ENCODE data around the gene SPNS3. TPM values are rescaled to one million over a fixed set of nuclear protein-coding genes. Genes with fewer than 3 reads are reported as not detected.

Gene SPNS3
- total RNA-seq, 1 donor from 2014 or later, result 0.24 TPM

DNA sequence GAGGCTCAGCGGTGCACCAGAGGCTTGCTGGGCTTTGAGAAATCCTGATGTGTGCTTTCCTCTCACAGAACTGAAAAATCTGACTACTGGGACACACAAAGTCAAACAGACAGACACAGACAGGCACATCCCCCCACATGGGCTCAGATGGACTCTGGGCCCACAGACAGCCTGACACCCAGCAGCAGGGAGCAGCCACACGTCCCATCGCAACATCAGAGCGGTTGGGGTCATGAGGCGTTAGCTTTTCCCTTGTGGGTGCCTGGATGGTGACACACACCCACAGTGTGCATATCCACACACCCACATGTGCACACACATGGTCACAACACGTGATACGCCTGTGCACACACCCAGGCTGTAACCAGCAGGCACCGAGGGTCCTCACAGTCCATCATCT lies 6.3 kb downstream of the SPNS3 start:
- no peaks in the 10 kb centered on the region for H3K27me3 ChIP-seq (ENCODE audit: low read depth)
- intact Hi-C loops (cut with DNase I), result no loop called here

DNA sequence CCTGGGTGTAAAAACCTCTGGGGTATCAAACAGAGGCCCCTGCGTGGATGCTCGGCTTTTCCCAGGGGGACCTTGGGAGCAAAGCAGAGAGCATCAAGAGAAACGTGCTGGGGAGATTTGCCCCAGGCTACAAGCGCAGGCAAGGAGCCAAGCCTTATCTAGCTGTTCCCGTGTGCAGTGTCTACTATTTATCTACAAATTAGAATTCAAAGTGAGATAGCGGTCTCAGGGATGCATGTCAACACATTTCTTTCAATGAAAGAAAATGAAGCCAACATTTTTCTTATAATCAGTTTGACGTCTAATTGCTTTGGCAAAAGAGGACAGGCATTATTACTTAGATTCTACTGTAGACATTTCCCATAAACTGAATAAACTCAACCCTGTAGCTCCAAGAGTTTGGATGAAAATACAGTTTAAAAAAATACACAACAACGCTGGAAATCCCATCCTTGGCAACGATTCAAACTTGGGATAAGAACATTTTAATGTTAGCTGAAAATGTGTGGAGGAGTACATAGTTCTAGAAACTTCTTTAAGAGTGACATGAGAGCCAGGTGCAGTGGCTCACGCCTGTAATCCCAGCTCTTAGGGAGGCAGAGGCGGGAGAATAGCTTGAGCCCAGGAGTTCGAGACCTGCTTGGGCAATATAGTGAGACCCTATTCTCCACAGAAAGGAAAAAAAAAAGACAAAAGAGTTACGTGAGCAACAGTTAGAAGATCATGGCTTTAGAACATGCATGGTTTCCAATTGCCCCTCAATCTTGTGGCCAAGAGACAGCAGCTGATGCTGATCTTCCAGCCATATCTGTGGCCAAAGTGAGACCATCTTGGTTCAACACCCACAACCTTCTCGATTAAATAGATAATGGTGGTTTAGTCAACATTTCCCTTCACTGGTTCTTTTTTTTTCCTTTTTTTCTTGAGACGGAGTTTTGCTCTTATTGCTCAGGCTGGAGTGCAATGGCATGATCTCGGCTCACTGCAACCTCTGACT lies 7.2 kb downstream of the SPNS3 start:
- intact Hi-C loops (cut with DNase I), result no loop called here
- H3K36me3 ChIP-seq, result no peaks in the 10 kb centered on the region
- TF ChIP-seq, protein P1, sequence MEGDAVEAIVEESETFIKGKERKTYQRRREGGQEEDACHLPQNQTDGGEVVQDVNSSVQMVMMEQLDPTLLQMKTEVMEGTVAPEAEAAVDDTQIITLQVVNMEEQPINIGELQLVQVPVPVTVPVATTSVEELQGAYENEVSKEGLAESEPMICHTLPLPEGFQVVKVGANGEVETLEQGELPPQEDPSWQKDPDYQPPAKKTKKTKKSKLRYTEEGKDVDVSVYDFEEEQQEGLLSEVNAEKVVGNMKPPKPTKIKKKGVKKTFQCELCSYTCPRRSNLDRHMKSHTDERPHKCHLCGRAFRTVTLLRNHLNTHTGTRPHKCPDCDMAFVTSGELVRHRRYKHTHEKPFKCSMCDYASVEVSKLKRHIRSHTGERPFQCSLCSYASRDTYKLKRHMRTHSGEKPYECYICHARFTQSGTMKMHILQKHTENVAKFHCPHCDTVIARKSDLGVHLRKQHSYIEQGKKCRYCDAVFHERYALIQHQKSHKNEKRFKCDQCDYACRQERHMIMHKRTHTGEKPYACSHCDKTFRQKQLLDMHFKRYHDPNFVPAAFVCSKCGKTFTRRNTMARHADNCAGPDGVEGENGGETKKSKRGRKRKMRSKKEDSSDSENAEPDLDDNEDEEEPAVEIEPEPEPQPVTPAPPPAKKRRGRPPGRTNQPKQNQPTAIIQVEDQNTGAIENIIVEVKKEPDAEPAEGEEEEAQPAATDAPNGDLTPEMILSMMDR (IDR thresholded peaks at IDR 0.05), result no peak
- no peak overlapping the region for H3K27ac ChIP-seq
- DNase-seq, result no peak
- H3K4me3 ChIP-seq, result no peak overlapping the region
- no peaks in the 10 kb centered on the region for H3K27me3 ChIP-seq (ENCODE audit: low read depth)
- H3K9me3 ChIP-seq, result no peaks in the 10 kb centered on the region
- H3K4me1 ChIP-seq, result no peaks in the 10 kb centered on the region
- ATAC-seq, result no peak

More for the DNA sequence above, 6.3 kb downstream of the SPNS3 start:
- Histone ChIP-seq H3K4me3 (no peak overlapping the region), H3K36me3 (no peaks in the 10 kb centered on the region), H3K27ac (no peak overlapping the region), H3K9me3 (no peaks in the 10 kb centered on the region), H3K4me1 (no peaks in the 10 kb centered on the region)
- no peak for DNase-seq
- no peak for ATAC-seq
- TF ChIP-seq, protein P1 (IDR thresholded peaks at IDR 0.05), result no peak

DNA sequence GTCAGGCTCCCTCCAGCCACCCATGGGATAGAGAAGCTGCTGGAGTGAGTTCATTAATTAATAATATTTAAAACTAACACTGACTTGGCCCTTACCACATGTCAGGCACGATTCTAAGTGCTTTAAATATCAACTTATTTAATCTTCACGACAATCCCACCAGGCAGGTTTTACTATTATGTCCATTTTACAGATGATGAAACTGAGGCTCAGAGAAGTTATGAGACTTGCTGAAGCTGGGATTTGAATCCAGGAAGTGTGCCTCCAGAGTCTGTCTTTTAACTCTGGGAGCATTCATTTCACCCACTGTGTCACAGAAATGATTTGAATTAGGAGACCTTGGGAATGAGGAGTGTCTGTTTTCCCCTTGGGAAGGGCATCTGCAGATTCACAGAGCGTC lies 8.8 kb downstream of the SPNS3 start:
- intact Hi-C loops (cut with DNase I), result no loop called here
- TF ChIP-seq, protein P1 (IDR thresholded peaks at IDR 0.05), result no peak
- DNase-seq, result no peak
- no peak for ATAC-seq
- H3K4me3 ChIP-seq, result no peak overlapping the region
- H3K27ac ChIP-seq, result no peak overlapping the region
- no peaks in the 10 kb centered on the region for H3K27me3 ChIP-seq (ENCODE audit: low read depth)
- H3K36me3 ChIP-seq, result no peaks in the 10 kb centered on the region
- no peaks in the 10 kb centered on the region for H3K4me1 ChIP-seq
- H3K9me3 ChIP-seq, result no peaks in the 10 kb centered on the region

DNA sequence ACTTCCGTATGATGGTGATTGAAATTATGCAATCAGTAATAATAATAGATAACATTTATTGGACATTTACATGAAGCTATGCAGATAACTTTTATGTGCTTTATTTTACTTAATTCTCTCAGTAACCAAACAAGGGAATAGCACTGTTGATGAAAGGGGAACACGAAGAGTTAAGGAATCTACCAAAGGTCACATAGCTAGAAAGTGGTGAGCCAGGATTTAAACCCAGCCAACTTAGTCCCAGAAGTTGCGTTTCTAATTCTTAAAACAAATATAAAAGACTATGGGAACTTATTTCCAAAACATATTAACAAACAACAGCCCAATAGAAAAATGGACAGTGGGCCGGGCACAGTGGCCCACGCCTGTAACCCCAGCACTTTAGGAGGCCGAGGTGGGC lies 9.7 kb downstream of the SPNS3 start:
- intact Hi-C loops (cut with DNase I), result no loop called here
- Histone ChIP-seq H3K4me1 (no peaks in the 10 kb centered on the region), H3K27me3 (ENCODE audit: low read depth) (no peaks in the 10 kb centered on the region), H3K4me3 (no peak overlapping the region), H3K27ac (no peak overlapping the region), H3K36me3 (no peaks in the 10 kb centered on the region), H3K9me3 (no peaks in the 10 kb centered on the region)
- no peak for DNase-seq
- ATAC-seq, result no peak
- TF ChIP-seq, protein P1 (IDR thresholded peaks at IDR 0.05), result no peak

DNA sequence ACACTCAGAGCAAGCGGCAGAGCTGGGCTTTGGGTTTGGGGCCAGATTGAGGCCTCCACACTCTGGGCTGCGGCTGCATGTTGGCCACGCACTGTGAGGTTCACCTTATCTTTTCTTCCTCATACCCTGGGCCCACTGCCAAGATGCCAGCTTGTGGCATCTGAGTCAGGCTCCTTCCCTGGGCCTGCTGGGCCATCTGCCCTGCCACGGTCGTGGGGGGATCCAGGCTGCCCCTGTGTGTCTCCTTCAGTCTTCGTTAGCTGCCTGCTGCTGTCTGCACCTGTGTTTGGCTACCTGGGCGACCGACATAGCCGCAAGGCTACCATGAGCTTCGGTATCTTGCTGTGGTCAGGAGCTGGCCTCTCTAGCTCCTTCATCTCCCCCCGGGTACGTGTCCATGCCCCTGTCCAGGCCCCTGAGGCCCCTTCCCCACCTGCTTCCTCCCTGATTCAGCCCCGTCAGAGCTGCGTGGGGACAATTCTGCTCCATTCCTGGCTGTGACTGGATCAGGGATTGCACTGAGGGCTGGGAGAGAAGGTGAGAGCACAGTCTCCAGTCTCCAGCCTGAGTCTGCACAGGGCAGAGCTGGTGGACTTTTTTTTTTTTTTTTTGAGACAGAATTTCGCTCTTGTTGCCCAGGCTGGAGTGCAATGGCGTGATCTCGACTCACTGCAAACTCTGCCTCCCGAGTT lies 11.2 kb downstream of the SPNS3 start:
- Histone ChIP-seq H3K4me1 (peaks cover 11% of the 10 kb centered on the region), H3K4me3 (no peak overlapping the region), H3K27ac (no peak overlapping the region), H3K36me3 (no peaks in the 10 kb centered on the region), H3K27me3 (ENCODE audit: low read depth) (no peaks in the 10 kb centered on the region), H3K9me3 (no peaks in the 10 kb centered on the region)
- ATAC-seq (peak; percentile 72 to 81), DNase-seq (peak; percentile 82)
- TF ChIP-seq, protein P1 (IDR thresholded peaks at IDR 0.05), result no peak
- intact Hi-C loops (cut with DNase I), result no loop called here

Data from lower lobe of right lung (tissue), 2 donors.